ENCODE measurements around the gene TBL1Y. TPM values are rescaled to one million over a fixed set of nuclear protein-coding genes. Genes with fewer than 3 reads are reported as not detected.

The TBL1Y gene
- total RNA-seq, 1 experiment from 2014 or later, result not detected

DNA sequence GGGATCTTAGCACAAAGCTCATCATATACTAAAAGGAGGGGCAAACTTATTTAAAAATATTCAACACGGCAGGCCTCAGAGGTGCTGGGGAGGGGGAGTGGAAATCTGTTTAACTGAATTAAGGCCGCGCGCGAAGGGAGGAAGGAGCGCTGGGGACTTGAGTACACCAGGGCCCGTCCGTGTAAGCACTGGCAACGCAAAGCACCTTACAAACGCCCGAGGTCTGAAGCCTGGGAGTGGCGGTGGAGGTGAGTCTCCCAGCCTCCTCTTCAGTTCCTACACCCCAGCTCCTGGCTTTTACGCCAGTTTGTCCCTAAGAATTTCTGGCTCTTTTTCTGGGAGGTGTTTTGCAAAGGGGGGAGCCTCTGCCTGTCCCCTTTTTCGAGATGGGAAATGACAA lies 641 bp upstream of the TBL1Y start:
- BruUV-seq (replicated peaks), result no TSS peak
- Histone ChIP-seq H3K27me3 (ENCODE audit: insufficient read depth, low read length) (no peaks in the 10 kb centered on the region), H3K9me2 (ENCODE audit: insufficient read depth) (no peaks in the 10 kb centered on the region), H3K4me1 (ENCODE audit: control insufficient read depth in 1 of 2, insufficient read depth in 2 of 2, low read length in 2 of 2) (no peaks in the 10 kb centered on the region), H3K9ac (ENCODE audit: low read length) (no peak overlapping the region), H3K4me3 (replicated peaks in 1 of 2; ENCODE audit: low read depth in 1 of 2, low read length in 2 of 2) (no peak overlapping the region), H3K36me3 (ENCODE audit: control insufficient read depth in 1 of 2, insufficient read depth in 2 of 2, low read length in 2 of 2) (no peaks in the 10 kb centered on the region), H2AFZ (ENCODE audit: low read depth, low read length, poor library complexity, severe bottlenecking) (no peak overlapping the region), H3K9me3 (ENCODE audit: control insufficient read depth in 1 of 2, insufficient read depth in 1 of 2, low read depth in 1 of 2, low read length in 2 of 2) (no peaks in the 10 kb centered on the region), H3K79me2 (ENCODE audit: insufficient read depth, low read length) (no peaks in the 10 kb centered on the region), H3K27ac (ENCODE audit: low read depth, low read length) (no peak overlapping the region), H3K4me2 (ENCODE audit: low read length) (no peak overlapping the region), H4K20me1 (ENCODE audit: insufficient read depth) (no peaks in the 10 kb centered on the region)
- ChIA-PET CTCF (no interaction called here), POLR2A (no interaction called here), RAD21 (ENCODE audit: low non-redundant PET in 1 of 2, low total read pairs in 2 of 2, uncharacterized antibody in 2 of 2, unreplicated experiment in 2 of 2) (no interaction called here)
- DNase-seq (ENCODE audit: low read depth, low spot score) (no peak), ATAC-seq (no peak)
- TF ChIP-seq FOSL1 (IDR thresholded peaks at IDR 0.05; ENCODE audit: low read depth) (no peak), ZFX (IDR thresholded peaks at IDR 0.05) (no peak), YY1 (IDR thresholded peaks at IDR 0.05; ENCODE audit: extremely low read depth, insufficient replicate concordance, low read depth, low read length) (no peak)
- TF ChIP-seq, protein P1, sequence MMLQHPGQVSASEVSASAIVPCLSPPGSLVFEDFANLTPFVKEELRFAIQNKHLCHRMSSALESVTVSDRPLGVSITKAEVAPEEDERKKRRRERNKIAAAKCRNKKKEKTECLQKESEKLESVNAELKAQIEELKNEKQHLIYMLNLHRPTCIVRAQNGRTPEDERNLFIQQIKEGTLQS (IDR thresholded peaks at IDR 0.05), result no peak
- intact Hi-C loops (cut with micrococcal nuclease), result no loop called here

- Histone ChIP-seq H3K4me2 (ENCODE audit: low read length) (no peak within 1 kb of the TSS), H4K20me1 (ENCODE audit: insufficient read depth) (no peaks in the 10 kb centered on the region), H3K4me1 (ENCODE audit: control insufficient read depth in 1 of 2, insufficient read depth in 2 of 2, low read length in 2 of 2) (no peaks in the 10 kb centered on the region), H3K36me3 (ENCODE audit: control insufficient read depth in 1 of 2, insufficient read depth in 2 of 2, low read length in 2 of 2) (no peaks in the 10 kb centered on the region), H3K27ac (ENCODE audit: low read depth, low read length) (no peak within 1 kb of the TSS), H2AFZ (ENCODE audit: low read depth, low read length, poor library complexity, severe bottlenecking) (no peak within 1 kb of the TSS), H3K9ac (ENCODE audit: low read length) (no peak within 1 kb of the TSS), H3K79me2 (ENCODE audit: insufficient read depth, low read length) (no peaks in the 10 kb centered on the region), H3K9me2 (ENCODE audit: insufficient read depth) (no peaks in the 10 kb centered on the region), H3K27me3 (ENCODE audit: insufficient read depth, low read length) (no peaks in the 10 kb centered on the region), H3K4me3 (replicated peaks in 1 of 2; ENCODE audit: low read depth in 1 of 2, low read length in 2 of 2) (no peak within 1 kb of the TSS), H3K9me3 (ENCODE audit: control insufficient read depth in 1 of 2, insufficient read depth in 1 of 2, low read depth in 1 of 2, low read length in 2 of 2) (no peaks in the 10 kb centered on the region)
- ChIA-PET RAD21 (ENCODE audit: low non-redundant PET in 1 of 2, low total read pairs in 2 of 2, uncharacterized antibody in 2 of 2, unreplicated experiment in 2 of 2) (no interaction called here), POLR2A (no interaction called here), CTCF (no interaction called here)
- no peak for TF ChIP-seq YY1 (IDR thresholded peaks at IDR 0.05; ENCODE audit: extremely low read depth, insufficient replicate concordance, low read depth, low read length)
- no peak for TF ChIP-seq FOSL1 (IDR thresholded peaks at IDR 0.05; ENCODE audit: low read depth)
- TF ChIP-seq EZH2 (IDR thresholded peaks at IDR 0.05), result no peak
- no peak for TF ChIP-seq POLR2A (IDR thresholded peaks at IDR 0.05; ENCODE audit: borderline replicate concordance, extremely low read depth, insufficient read depth, insufficient read length)
- TF ChIP-seq SP1 (IDR thresholded peaks at IDR 0.05; ENCODE audit: low read depth), result no peak
- no peak for TF ChIP-seq JUND (IDR thresholded peaks at IDR 0.05)
- TF ChIP-seq CEBPB (IDR thresholded peaks at IDR 0.05; ENCODE audit: low read depth), result no peak
- no peak for TF ChIP-seq ZNF274 (IDR thresholded peaks at IDR 0.05; ENCODE audit: low read depth, low read length)
- TF ChIP-seq CBX3 (IDR thresholded peaks at IDR 0.05; ENCODE audit: low read depth), result no peak
- TF ChIP-seq TCF7L2 (IDR thresholded peaks at IDR 0.05; ENCODE audit: borderline replicate concordance, extremely low read depth, insufficient read depth, insufficient read length), result no peak
- BruUV-seq (replicated peaks), result no TSS peak
- no peak for ATAC-seq
- DNase-seq (ENCODE audit: low read depth, low spot score), result no peak
- intact Hi-C loops (cut with micrococcal nuclease), result no loop called here
Observed at GRCh38 chrY:6911253-6911881, 870 bp downstream of the TBL1Y start, which contains the start of gene AMELY. TSS of gene AMELY (minus strand) at chrY:6911752. CDS start at chrY:6872608, 39,144 bp downstream.
